Measurements from ENCODE around the gene CCR4. TPM values are rescaled to one million over a fixed set of nuclear protein-coding genes. Genes with fewer than 3 reads are reported as not detected.
"Not testable (repeated sequence)": the region's sequence is repeated elsewhere in the genome, so short reads cannot be mapped to it uniquely, and the experiment has no call there.

CCR4 gene
- total and polyA plus RNA-seq, 5 donors: 0.05 to 0.25 (median 0.12) TPM; not detected in 2

DNA sequence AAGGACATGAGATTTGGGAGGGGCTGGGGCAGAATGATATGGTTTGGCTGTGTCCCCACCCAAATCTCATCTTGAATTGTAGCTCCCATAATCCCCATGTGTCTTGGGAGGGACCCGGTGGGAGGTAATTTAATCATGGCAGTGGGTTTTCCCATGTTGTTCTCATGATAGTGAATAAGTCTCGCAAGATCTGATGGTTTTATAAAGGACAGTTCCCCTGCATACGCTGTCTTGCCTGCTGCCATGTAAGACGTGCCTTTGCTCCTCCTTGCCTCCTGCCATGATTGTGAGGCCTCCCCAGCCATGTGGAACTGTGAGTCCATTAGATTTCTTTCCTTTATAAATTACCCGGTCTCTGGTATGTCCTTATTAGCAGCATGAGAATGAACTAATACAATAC lies 15.2 kb downstream of the CCR4 start:
- H3K4me1 ChIP-seq (ENCODE audit: control insufficient read depth, insufficient read depth, low read length); ATAC-seq; H3K27me3 ChIP-seq (ENCODE audit: control insufficient read depth, insufficient read depth); DNase-seq; H3K4me3 ChIP-seq (ENCODE audit: low read length); intact Hi-C loops (cut with DNase I); H3K9me3 ChIP-seq (ENCODE audit: control insufficient read depth, low read length); H3K27ac ChIP-seq (ENCODE audit: low read length): not testable (repeated sequence)
- 94% methylated on average over 5 of the region's 5 CpGs for WGBS

DNA sequence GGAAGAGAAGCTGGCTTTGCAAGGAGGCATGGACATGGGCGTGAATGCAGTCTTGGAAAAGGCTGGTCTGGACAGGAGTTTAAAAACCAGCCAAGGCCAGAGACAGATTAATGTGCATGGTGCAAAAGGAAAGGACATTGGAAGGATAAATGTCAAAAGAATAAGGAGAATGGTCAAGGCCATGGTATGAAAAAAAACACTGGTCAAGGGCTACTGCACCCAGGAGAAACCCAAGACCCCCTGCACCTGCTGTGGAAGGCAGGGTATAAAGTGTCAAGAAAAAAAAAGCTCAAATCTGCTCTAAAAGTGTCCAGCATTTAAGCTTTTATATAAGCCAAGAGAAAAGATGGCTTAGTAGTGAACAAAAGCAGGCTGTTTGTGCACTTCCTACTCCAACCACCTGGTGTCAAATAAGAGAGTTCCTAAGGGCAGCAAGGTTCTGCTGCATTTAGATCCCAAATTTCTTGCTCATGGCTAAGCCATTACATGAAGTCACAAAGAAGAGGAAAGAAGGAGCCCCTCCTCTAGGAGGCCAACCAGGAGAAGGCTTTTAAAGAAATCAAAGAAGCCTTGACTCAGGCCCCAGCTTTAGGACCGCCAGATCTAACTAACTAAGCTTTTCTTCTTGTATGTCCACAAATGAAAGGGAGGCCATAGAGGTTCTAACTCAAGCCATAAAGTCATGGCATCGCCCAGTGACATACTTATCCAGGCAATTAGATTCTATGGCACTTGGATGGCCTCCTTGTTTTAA lies 16.9 kb downstream of the CCR4 start:
- Histone ChIP-seq H3K27me3 (ENCODE audit: control insufficient read depth, insufficient read depth) (no peaks in the 10 kb centered on the region), H3K9me3 (ENCODE audit: control insufficient read depth, low read length) (no peaks in the 10 kb centered on the region), H3K27ac (ENCODE audit: low read length) (no peak overlapping the region), H3K4me1 (ENCODE audit: control insufficient read depth, insufficient read depth, low read length) (no peaks in the 10 kb centered on the region), H3K4me3 (ENCODE audit: low read length) (no peak overlapping the region)
- intact Hi-C loops (cut with DNase I): no loop called here
- WGBS: 96% methylated on average over 3 of the region's 3 CpGs
- DNase-seq (no peak), ATAC-seq (no peak)

GRCh38 chr3:32968920-32969389 lies 17.5 kb downstream of the CCR4 start:
- no peaks in the 10 kb centered on the region for H3K4me1 ChIP-seq (ENCODE audit: control insufficient read depth, insufficient read depth, low read length)
- no peak overlapping the region for H3K4me3 ChIP-seq (ENCODE audit: low read length)
- ATAC-seq (no peak), DNase-seq (no peak)
- WGBS: 84% methylated on average over 6 of the region's 6 CpGs
- no peaks in the 10 kb centered on the region for H3K27me3 ChIP-seq (ENCODE audit: control insufficient read depth, insufficient read depth)
- intact Hi-C loops (cut with DNase I): no loop called here
- no peak overlapping the region for H3K27ac ChIP-seq (ENCODE audit: low read length)
- H3K9me3 ChIP-seq (ENCODE audit: control insufficient read depth, low read length): no peaks in the 10 kb centered on the region

DNA sequence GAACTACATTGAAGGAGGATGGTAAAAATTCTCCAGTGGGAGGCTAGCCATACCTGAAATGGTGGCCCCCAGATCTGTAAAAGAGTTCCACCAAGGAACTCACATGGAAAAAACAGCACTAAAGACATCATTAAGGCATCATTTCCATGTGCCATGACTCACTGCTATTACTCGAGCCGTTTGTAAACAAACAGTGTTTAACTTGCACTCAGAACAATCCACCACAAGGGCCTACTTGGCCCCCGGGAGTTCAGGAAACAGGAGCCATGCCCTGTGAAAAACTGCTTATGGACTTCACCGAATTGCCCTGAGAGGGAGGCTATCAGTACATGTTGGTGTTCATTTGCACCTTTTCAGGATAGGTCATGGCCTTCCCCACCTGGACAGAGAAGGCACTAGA lies 18.2 kb downstream of the CCR4 start:
- ATAC-seq (no peak), DNase-seq (no peak)
- Histone ChIP-seq H3K9me3 (ENCODE audit: control insufficient read depth, low read length) (no peaks in the 10 kb centered on the region), H3K27me3 (ENCODE audit: control insufficient read depth, insufficient read depth) (no peaks in the 10 kb centered on the region), H3K4me3 (ENCODE audit: low read length) (no peak overlapping the region), H3K27ac (ENCODE audit: low read length) (no peak overlapping the region), H3K4me1 (ENCODE audit: control insufficient read depth, insufficient read depth, low read length) (no peaks in the 10 kb centered on the region)
- intact Hi-C loops (cut with DNase I): no loop called here
- 86% methylated on average over 4 of the region's 4 CpGs for WGBS

GRCh38 chr3:32971291-32971690 lies 19.8 kb downstream of the CCR4 start:
- H3K9me3 ChIP-seq (ENCODE audit: control insufficient read depth, low read length); H3K27me3 ChIP-seq (ENCODE audit: control insufficient read depth, insufficient read depth); intact Hi-C loops (cut with DNase I); H3K4me1 ChIP-seq (ENCODE audit: control insufficient read depth, insufficient read depth, low read length); DNase-seq; ATAC-seq; H3K27ac ChIP-seq (ENCODE audit: low read length); H3K4me3 ChIP-seq (ENCODE audit: low read length): not testable (repeated sequence)
- WGBS: 87% methylated on average over 7 of the region's 7 CpGs

DNA sequence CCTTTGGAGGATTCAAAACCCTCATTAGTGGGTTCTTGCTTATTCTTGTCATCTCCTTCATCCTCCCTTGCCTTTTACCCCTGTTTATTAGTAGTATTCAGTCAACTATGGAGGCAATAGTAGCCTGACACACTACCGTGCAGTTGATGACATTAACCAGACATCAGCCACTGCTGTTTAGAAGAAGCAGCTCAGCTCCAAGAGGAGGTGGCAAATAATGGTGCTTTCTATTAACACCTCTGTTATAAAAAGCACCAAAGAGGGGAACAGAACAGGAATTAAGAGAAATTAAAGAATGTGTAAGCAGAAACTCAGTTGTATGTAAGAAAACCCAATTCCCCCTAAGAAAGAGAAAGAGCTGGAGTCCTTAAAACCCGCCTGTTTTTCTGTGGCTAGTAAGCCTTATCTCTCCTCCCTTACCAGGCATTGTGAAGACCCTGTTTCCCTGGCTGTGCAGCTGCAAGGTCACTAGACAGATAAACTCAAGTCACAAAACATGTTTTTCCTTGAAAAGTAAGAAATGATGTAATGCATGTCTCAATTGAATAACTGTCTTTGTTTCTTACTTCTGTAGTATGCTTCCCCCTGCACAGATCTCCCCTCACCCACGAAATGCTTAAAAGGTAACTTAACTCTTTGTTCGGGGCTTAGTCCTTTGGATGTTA lies 21.2 kb downstream of the CCR4 start:
- WGBS: 68% methylated on average over 4 of the region's 4 CpGs
- Histone ChIP-seq H3K4me3 (ENCODE audit: low read length) (no peak overlapping the region), H3K27ac (ENCODE audit: low read length) (no peak overlapping the region), H3K4me1 (ENCODE audit: control insufficient read depth, insufficient read depth, low read length) (no peaks in the 10 kb centered on the region), H3K9me3 (ENCODE audit: control insufficient read depth, low read length) (no peaks in the 10 kb centered on the region), H3K27me3 (ENCODE audit: control insufficient read depth, insufficient read depth) (no peaks in the 10 kb centered on the region)
- ATAC-seq (no peak), DNase-seq (no peak)
- intact Hi-C loops (cut with DNase I): no loop called here

DNA sequence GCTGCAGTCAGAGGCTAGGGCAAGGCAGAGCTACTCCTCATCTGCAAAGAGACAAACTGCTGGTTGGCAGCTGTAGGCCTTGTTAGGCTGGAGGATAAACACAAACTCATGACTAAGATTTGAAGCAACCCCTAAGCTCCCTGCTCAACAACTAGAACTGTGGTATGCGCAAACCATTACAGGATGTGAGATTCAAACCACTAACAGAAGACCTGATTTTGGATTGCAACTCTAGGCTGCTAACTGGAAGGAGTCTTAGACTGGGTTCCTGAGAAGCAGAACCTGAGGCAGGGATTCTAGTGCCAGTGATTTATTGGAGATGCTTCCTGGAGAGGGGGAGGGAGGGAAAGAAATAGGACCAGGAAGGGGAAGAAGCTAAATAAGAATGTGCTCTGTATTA lies 22.5 kb downstream of the CCR4 start:
- no peak for ATAC-seq
- WGBS: 84% methylated on average over 1 of the region's 1 CpG
- no peaks in the 10 kb centered on the region for H3K9me3 ChIP-seq (ENCODE audit: control insufficient read depth, low read length)

GRCh38 chr3:32975891-32976595 lies 24.6 kb downstream of the CCR4 start:
- intact Hi-C loops (cut with DNase I): no loop called here
- no peak for DNase-seq
- no peak for ATAC-seq
- WGBS: 87% methylated on average over 6 of the region's 6 CpGs
- Histone ChIP-seq H3K27ac (ENCODE audit: low read length) (no peak overlapping the region), H3K27me3 (ENCODE audit: control insufficient read depth, insufficient read depth) (no peaks in the 10 kb centered on the region), H3K9me3 (ENCODE audit: control insufficient read depth, low read length) (no peaks in the 10 kb centered on the region), H3K4me1 (ENCODE audit: control insufficient read depth, insufficient read depth, low read length) (no peaks in the 10 kb centered on the region), H3K4me3 (ENCODE audit: low read length) (no peak overlapping the region)

More for the DNA sequence above, 22.5 kb downstream of the CCR4 start:
- H3K27ac ChIP-seq (ENCODE audit: low read length): no peak overlapping the region
- H3K4me3 ChIP-seq (ENCODE audit: low read length): no peak overlapping the region
- H3K4me1 ChIP-seq (ENCODE audit: control insufficient read depth, insufficient read depth, low read length): no peaks in the 10 kb centered on the region
- intact Hi-C loops (cut with DNase I): no loop called here
- no peaks in the 10 kb centered on the region for H3K27me3 ChIP-seq (ENCODE audit: control insufficient read depth, insufficient read depth)
- no peak for DNase-seq

DNA sequence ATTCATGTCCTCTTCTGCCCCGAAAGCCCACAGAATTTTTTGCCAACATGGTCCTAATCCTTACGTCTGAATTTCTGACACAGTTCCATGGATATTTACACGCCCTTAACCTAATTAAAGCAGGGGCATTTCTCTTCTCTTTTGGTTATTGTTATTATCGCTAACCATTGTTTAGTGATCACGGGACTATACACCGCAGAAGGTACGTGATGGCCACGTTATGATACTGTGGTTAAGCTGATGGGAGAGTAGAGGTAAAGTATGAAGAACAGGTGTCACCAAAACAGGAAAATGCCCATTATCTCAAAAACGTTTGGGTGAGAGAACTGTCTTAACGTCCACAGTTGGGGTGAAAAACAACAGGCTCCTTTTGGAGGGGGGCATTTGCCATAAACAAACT lies 26.4 kb downstream of the CCR4 start:
- ATAC-seq (no peak), DNase-seq (no peak)
- Histone ChIP-seq H3K27me3 (ENCODE audit: control insufficient read depth, insufficient read depth) (no peaks in the 10 kb centered on the region), H3K9me3 (ENCODE audit: control insufficient read depth, low read length) (no peaks in the 10 kb centered on the region), H3K27ac (ENCODE audit: low read length) (no peak overlapping the region), H3K4me1 (ENCODE audit: control insufficient read depth, insufficient read depth, low read length) (no peaks in the 10 kb centered on the region), H3K4me3 (ENCODE audit: low read length) (no peak overlapping the region)
- WGBS: 70% methylated on average over 10 of the region's 10 CpGs
- intact Hi-C loops (cut with DNase I): no loop called here

GRCh38 chr3:32978331-32978730 lies 26.9 kb downstream of the CCR4 start:
- WGBS: 63% methylated on average over 5 of the region's 5 CpGs
- ATAC-seq (no peak), DNase-seq (no peak)
- Histone ChIP-seq H3K4me3 (ENCODE audit: low read length) (no peak overlapping the region), H3K27ac (ENCODE audit: low read length) (no peak overlapping the region), H3K27me3 (ENCODE audit: control insufficient read depth, insufficient read depth) (no peaks in the 10 kb centered on the region), H3K9me3 (ENCODE audit: control insufficient read depth, low read length) (no peaks in the 10 kb centered on the region), H3K4me1 (ENCODE audit: control insufficient read depth, insufficient read depth, low read length) (no peaks in the 10 kb centered on the region)
- intact Hi-C loops (cut with DNase I): no loop called here

- no peaks in the 10 kb centered on the region for H3K4me1 ChIP-seq (ENCODE audit: control insufficient read depth, insufficient read depth, low read length)
- no peaks in the 10 kb centered on the region for H3K9me3 ChIP-seq (ENCODE audit: control insufficient read depth, low read length)
- H3K27me3 ChIP-seq (ENCODE audit: control insufficient read depth, insufficient read depth): no peaks in the 10 kb centered on the region
- H3K27ac ChIP-seq (ENCODE audit: low read length): no peak overlapping the region
- DNase-seq (no peak), ATAC-seq (no peak)
- no peak overlapping the region for H3K4me3 ChIP-seq (ENCODE audit: low read length)
- intact Hi-C loops (cut with DNase I): no loop called here
These were observed 31.7 kb downstream of the CCR4 start for GRCh38 chr3:32983124-32983523.

Measured in right cardiac atrium (tissue), 5 donors.